Putamen (tissue), 1 donor: ENCODE results near the gene C4orf54.

ENCODE experiments used
- DNase-seq: peaks from one replicate; pipeline ENCODE4 v3.0.0-alpha.2; 2016; ENCODE audit warnings: low spot score

C4orf54 gene

DNA sequence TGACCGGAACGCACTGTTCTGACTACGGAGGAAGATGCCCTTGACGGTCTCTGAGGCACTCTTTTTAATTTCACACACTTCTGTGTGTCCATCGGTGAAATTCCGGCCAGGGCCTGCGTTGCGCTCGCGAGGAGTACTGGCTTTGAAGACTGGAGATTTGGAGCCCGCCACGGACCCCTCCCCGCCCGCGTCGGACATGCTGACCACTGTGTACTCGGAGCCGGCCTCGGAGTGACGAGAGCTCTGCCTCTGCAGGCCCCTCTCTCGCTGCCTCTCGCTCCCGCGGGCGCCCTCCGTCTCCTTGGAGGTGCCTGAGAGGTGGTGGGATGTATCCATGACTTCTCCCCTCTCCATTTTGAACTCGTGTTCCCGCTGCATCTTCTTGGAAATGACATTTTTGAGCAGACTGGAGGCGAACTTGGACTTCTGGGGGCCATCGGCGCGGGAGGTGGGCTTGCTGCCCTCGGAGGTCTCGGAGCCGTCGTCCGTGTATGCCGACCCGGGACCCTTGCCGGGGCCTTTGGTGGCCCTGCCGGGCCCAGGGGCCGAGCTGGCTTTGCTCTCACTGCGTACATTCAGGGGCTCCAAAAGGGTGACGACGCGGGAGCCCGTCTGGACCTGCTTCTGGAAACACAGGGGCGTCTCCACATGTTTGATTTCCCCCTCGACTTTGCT lies 5.7 kb downstream of the C4orf54 start:
- no peak for DNase-seq

DNA sequence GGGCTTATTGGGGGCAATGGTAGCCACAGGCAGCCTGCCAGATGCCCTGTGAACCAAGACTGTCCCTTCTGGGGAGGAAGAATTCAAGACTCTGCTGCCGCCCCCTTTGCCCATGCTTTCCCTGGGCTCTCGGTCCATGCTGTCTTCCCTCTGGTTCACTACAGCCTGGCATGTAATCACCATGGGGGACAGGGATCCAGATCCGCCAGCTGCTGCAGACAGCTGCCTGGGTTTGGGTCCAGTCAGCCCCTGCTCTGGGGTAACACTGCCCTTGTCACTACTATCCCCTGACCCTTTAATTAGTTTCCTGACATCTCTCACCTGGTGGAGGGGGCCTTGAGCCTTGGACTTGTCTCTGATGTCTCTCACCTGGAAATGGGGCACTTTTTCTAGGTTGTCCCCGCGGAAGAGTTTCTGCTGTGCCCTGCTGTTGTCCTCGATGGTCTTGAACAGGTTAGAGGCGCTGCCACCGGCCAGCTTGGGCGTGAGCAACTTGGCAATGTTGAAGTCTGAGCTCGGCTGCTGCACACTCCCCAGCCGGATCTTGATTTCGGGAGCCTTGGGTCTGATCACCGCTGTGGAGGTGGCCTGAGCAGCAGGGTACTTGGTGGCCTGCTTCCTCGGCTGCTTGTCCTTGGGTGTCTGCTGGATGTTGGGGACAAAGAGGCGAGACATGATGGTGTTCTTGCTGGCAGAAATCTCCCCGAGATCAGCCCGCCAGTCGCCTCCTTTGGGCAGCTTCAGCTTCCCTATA lies 6.4 kb downstream of the C4orf54 start:
- no peak for DNase-seq

DNA sequence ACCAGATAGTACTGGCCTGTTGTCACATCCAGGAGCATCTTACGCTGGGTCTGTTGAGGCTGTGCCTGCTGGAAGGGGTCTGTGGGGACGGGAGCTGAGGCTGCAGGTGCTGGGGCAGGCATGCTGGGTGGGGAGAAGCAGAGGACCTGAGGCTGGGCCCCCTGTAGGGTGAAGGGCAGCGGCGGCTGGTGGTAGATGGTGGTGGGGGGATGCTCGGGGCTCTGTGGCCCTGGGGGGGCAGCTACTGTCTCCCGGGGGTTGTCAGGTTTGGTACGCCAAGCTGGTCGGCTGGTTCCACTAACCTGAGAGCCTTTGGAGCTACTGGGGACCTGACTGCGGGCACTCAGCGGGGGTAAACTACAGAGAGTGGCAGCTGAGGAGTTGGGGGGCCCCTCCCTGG lies 7.8 kb downstream of the C4orf54 start:
- no peak for DNase-seq

DNA sequence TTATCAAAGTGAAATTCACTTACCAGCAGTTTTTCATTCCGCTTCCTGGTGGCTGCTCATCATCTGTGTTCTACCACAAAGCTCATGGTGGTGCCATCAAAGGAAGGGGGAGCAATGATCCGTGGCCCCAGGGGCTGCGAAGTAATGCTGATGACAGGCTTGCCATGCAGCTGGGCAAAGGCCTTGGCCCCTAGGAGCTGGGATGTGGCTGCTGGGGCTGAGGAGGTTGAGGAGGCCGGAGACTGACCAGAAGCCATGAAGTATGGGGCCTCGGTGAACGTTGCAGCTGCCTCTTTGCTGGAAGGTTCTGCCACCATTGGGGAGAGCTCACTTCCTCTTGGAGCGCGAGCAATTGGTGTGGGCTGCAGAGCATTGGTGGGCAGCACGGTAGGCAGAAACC lies 8.4 kb downstream of the C4orf54 start:
- DNase-seq = no peak

DNA sequence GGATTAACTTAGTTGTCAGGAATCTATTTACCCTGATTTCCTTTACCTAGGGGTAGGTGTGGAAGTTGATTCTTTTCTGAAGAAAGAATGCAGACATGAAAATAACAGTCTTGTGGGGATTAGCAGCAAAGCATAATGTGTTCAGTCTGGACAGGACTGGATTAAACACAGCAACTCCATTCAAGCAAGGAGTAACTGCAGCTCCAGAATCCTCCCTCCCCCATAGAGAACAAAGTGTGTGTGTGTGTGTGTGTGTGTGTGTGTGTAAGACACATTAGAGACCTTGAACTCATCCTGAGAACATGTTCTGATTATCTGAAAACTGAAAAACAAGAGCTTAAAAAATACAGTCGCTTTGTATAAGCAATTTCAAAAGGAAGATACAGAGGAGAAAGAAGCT lies 9.3 kb downstream of the C4orf54 start:
- no peak for DNase-seq

DNA sequence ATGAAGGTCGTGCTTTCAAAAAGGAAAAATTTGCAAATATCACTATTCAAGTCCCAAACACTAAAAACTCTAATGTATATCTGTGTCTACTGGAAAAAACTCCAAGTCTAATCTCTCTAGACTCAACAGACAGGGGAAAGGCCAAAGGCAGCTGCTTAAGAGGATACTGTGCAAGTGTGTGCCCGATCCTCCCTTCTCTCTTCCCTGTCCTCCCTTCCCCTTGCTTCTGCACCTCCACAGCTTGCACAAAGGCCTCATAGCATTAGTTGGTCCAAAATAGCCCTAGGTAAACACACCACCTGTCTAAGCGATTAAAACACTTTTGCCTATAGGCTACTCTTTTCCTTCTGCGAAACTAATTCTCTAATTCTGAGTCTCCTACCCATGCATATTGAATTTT lies 10.6 kb downstream of the C4orf54 start:
- DNase-seq = no peak

DNA sequence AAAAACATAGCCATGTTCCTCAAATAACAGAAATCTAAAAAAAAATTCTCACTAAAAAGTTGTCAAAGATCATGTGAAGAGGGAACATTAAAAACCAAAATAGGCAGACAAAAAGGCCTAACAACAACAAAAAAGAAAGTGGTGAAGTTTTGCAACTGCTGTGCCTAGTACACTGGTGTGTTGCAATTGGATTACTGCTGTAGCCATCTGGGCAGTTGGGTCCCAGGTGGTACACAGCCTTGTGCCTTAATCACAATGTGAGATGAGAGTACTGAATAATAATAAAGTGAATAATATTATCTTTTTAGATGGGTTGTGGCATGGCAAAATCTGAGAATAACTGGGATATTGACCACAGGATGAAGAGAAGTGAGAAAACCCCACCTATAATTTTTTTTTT lies 12.0 kb downstream of the C4orf54 start:
- no peak for DNase-seq

DNA sequence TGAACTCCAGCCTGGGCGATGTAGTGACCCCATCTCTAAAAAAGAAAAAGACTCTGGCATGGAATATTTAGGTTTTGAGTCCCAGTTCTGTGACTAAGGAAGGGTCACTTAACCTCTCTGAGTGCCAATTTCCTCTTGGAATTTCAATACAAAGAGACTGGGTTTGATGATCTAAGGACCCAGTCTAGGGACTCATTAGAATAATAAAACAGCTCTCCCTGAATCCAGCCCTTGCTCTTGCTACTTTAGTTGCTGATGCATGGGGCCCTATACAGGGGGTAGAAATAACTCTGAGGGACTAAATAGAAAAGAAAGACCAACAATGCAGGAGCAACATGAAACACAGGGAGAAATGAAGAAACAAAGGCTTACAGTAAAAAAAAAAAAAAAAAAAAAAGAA lies 12.6 kb downstream of the C4orf54 start:
- no peak for DNase-seq

DNA sequence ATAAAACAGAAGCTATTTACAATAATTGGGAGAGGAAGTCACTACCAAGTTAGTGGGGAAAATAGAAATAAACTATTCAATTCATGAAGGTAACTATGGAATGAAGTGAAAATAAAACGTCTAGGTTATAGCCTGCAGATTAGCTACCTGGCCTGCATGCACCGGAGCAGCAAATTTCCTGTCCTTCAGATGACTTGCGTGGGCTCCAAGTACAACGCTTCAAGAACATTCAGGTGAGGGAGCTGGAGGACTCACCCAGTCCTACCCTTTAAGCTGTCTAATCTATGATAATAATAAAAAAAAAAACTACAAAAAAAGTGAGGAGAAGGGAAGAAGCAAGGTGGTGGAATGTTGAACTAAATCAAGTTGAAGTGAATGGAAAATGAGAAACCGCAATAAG lies 13.2 kb downstream of the C4orf54 start:
- peak; percentile 66 for DNase-seq

DNA sequence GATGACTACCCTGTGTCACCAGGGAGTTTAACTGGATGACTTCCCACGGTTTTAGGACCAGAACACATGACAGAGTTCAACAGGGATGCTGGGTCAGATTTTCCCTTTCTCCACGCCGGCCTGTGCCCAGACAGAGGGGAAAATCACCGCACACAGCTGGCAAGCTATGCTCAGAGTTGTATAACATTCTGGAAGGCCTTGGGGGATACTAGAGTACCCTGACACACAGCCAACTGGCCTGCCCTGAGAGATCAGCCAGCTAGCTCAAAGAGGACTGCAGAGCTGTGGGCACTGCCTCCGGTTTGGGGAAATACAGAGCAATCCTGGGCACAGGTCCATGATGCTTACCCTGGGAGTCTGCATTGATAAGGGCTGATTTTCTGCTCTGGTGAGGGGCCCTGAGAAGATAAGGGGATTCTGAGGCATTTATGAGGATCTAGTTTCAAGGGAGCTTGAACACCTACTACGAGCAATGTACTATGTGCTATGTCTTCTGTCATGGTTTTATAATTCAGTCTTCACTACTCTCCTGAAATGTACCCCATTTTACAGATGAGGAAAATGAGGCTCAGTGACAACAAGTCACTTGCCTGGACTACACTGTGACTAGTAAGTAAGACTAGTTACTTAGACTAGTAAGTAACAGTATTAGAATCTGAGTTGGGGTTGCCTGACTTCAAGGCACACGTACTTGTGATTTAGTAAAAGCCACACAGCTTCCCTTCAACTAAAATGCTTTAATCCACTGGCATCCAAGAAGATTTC lies 14.7 kb downstream of the C4orf54 start:
- no peak for DNase-seq

DNA sequence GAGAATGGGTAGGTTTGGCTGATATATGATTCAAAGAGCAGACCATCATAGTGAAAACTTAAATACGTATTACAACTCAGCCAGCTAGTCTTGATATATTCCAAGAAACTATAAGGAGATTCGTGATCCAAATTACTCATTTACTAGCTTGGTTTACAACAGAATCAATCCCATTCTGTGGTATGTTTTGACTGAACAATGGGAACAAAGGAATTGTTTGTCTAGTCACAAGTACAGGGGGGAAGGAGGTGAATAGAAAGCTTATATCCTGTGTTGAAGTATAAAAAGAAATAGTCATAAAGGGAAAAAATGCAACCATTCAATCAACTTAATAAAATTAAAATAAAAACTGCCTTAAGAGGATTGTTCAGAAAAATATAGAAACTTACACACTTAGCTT lies 17.0 kb downstream of the C4orf54 start:
- no peak for DNase-seq

DNA sequence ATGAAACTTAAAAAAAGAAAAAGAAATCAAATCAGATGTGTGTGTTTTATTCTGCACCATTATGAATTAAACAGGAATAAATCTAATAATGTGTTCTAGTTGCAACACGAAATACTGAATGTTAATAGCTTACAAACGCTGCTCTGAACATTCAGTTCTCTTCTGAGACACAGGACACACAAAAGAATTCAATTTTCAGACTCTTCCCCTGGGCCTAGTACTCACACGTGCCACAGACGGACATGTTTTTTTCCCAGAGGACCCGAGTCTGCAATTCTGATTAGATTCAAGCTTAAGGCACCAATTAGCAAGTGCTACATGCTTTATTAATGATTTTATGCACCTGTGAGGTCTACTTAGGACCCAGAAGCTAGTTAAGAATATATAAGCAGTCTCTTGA lies 20.5 kb downstream of the C4orf54 start:
- no peak for DNase-seq

DNA sequence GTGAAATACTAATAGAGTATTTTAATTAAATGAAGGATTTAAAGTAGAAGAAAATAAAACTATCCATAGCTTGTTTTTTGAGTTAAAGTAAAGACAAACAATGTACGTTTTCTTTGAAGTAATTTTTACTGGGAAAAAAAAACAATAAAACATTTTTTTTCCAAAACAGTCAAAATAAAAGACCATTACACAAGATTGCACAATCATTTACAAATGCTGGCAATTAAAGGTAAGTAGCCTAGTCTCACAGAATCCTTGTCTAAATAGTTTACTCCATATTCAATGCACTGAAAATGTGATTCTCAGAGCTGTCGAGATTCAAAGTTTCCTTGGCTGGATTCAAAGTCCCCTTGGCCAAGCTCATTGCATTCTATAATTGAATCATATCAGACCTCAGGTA lies 21.2 kb downstream of the C4orf54 start:
- no peak for DNase-seq

DNA sequence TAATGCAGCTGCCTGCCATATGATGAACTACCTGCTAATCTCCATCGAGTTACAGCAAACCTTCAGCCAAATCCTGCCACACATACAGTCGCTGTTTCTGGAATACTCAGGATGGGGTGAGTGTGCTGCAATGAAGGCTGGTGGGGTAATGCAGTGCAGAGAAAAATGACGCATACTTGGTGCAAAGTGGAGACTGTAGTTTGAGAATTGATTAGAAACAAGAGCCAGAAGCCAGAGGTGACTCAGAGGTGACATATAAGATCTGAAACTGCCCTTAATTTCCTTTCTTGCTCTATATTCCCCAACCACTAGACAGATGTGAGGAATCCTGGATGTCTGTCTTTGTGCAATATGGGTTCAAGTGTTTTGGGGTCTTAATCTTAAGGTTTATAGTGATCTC lies 22.0 kb downstream of the C4orf54 start:
- DNase-seq = no peak

DNA sequence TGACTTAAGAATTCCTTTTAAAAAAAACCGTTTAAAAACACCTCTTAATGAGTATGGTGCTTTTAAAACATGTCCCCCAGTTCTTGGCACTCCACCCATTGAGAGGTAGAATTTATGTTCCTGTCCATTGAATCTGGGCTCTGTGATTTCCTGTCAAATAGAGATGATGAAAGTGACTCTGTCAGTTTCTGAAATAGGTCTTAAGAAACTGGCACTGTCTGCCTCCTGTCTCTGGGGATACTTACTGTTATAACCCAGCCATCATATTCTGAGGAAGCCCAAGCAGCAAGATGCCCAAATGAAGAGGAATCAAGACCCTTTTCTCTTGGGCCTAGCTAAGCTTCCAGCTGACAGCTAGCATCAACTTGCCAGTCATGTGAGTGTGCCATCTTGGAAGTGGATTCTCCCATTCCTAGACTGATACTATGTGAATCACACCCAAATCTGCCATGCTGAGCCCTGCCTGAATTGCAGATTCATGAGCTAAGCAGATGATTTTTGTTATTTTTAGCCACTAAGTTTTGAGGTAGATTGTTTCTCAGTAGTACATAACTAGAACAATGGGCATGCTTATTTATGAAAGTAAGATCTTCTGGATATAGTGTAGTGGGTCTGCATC lies 22.8 kb downstream of the C4orf54 start:
- DNase-seq = no peak

DNA sequence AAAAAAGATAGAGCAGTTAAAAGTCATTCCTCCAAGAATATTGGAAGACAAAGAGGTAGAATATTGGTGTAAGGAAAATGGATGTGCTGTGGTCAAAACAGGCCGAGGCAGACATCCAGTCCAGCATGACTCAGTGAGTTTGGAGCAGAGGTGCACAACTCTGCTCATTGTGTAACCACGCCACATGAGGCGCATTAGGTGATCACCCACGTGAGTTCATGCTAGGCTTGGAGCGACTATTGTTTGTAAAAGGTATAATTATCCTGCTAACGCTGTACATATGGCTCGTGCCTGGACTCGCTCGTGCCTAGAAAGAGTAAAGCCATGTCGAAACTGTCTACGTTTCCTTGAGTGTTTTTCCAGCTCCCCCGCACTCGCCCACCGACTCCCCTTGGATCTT lies 23.9 kb downstream of the C4orf54 start:
- no peak for DNase-seq

DNA sequence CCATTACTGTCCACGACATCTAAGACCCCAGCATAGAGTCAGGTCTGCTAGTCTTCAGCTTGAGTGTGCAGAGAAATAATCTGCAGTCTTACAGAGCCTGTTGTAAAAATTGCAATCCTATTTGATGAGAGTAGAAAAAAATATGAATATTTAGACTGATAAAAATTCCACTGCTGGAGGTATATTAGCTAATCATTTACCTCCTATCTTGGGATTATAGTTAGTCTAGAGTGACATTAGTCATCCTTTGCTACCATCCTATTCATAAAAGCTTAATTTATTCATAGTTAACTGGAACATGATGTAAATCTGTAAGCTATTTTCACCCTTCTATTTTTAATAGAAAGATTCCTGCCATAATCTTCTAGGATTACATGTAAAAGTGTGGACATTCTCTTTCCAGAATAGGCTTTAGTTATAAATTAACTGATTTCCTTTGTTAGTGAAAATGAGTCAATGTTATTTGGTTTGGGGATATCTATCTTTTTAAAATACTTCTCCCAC lies 26.7 kb downstream of the C4orf54 start:
- DNase-seq = no peak

DNA sequence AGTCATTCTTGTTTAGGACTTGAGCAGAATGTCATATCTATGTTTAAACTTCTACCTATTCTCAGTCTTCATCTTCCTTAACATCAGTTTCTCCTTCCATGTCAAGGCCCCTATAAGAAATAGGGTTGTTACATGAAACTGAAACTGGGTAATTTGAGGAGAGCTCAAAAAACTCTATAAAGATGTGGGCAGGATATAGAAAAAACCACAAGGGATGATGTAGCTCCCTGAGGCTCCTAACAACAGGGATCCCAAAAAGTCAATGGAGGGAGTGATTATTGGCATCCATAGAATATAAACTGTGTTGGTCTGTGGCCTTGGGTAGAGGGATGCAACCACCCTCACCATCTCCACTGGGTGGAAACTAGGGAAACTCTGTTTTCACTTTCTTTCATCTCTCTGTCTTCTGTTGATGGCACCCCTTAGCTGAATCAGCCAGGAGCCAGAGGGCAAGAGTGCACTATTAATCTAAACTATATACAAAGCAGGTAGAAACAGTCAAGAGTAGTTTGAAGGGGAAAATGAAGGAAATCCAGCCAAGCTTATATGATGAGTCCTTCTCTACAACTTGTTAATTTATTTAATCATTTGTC lies 27.6 kb downstream of the C4orf54 start:
- no peak for DNase-seq

DNA sequence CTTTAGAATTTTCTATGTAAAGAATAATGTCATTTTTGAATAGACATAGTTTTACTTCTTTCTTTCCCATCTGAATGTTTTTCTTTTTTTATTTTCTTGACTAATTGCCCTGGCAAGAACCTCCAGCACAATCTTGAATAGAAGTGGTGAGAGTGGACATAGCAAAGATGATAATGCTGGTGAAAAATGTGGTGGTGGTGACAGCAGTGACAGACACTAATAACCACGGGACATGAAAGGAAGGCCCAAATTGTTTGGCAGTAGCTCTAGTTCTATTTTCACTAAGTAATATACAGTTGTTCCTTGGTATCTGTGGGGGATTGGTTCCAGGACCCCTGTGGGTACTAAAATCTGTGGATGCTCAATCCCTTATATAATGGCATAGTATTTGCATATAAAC lies 29.6 kb downstream of the C4orf54 start:
- DNase-seq = no peak

DNA sequence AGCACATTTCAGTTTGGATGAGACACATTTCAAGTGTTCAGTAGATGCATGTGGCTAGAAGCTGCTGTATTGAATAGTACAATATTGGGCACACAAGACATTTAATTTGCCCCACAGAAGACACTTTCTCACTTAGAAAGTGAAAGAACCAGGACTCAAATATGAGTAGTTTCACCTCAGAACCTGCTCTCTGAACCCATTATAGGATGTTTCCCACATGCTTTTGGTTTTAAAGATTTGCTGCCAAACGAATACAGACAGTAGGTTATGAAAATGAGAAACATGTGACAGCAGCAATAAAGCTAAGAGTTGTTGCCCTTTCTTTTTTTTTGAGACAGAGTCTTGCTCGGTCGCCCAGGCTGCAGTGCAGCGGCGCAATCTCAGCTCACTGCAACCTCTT lies 32.3 kb downstream of the C4orf54 start:
- no peak for DNase-seq

DNA sequence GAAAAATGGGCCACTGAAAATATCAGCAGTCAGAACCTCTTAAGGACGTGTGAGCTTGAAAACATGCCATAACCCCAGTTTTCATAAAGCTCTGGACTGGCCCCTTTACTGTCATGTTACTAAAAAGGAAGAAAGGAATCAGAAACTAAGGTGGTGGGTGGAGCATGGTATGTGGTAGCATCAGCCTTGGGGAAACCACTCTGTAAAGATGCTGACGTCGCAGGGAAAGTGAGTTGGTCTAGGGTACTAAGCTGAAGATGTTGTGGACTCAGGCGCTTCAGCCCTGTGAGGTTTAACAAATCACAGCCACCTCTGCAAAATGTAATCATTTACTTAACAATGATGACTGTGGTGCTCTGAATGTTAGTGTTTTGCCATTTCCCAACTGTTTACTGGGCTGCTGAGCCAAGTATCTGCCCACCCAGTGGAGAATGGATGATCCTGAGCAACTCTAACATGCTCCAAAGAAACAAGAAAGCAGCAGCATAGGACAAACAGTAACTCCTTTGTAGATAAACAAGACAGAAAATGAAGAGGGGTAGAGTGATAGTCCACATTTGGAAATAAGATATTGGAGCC lies 33.4 kb downstream of the C4orf54 start:
- no peak for DNase-seq

DNA sequence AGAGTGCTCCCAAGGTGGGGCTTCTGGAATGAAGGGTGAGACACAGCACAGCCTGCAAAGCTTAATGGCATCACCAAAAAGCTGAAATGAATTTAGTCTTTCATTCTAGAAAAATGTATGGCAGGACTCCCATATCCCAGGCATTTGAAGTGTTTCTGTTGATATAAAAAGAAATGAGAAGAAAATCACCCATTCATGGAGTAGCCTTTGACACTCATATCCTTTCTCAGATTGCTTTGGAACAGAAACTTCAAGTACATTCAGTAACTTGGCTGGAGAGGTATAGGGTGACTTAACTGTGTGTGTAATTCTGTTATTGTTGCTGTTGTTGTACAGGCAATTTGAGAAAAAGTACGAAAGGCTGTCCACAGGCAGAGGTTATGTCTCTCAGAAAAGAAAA lies 35.3 kb downstream of the C4orf54 start:
- DNase-seq = no peak
